GM21447 (cell line): ENCODE data around the gene OCA2.
"Not testable (repeated sequence)": the region's sequence is repeated elsewhere in the genome, so short reads cannot be mapped to it uniquely, and the experiment has no call there.

ENCODE experiments used
- ATAC-seq: cut with Tn5 transposase; IDR thresholded peaks from one replicate; pipeline ENCODE4 v1.9.1; 2021; ENCODE audit not compliant: unreplicated experiment

Gene OCA2

DNA sequence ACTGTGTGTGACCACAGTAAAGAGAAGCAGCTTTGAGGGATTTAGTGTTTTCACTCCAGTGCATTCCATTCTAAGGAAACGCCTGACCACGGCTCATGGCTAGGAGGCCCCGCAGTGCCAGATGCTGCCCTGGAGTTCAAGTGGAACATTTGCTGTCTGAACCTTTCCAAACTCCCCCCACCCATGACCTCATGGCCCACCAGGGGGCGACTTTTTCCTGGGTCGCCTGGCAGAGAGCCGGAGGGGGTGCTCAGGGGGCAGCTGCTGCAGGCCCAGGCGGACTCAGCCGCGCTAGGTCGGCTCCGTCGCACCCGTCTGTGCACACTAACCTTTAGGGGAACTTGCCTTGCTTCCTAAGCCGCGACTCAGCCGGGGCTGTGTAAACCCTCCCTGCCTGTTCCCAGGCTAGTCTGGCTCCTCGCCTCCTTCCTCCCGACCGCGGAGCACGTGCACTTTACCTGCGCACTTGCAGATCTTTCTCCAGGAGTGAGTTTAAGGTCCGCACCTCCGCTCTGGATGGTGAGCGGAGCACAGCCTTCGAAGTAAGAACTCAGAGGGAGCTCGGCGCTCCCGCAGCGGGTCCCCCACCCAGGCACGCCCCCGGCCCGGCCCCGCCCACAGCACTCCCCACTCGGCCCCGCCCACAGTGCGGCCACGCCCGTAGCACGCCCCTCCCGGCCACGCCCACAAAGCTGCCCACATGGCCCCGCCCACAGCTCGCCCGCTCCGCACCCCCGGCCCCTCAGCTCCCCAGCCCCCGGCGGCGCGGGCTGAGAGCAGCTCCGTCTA is at the start of gene OCA2:
Gene OCA2 (minus strand): TSS at position 550 of the 789 bp plus-strand sequence. CDS start 17,441 bp downstream, outside the sequence.
- no peak for ATAC-seq

DNA sequence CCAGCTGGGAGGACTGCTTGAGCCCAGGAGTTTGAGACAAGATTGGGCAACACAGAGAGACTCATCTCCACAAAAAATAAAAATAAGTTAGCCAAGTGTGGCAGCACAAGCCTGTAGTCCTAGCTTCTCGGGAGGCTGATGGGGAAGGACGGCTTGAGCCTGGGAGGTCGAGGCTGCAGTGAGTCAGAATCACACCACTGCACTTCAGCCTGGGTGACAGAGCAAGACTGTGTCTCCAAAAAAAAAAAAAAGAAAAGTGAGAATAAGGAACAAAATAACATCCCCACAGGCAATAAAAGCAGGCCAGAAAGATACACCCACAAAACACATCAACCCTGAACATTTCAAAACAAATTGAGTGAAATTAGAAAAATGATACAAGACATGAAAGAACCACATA is 48.7 kb upstream of the OCA2 start:
- no peak for ATAC-seq

DNA sequence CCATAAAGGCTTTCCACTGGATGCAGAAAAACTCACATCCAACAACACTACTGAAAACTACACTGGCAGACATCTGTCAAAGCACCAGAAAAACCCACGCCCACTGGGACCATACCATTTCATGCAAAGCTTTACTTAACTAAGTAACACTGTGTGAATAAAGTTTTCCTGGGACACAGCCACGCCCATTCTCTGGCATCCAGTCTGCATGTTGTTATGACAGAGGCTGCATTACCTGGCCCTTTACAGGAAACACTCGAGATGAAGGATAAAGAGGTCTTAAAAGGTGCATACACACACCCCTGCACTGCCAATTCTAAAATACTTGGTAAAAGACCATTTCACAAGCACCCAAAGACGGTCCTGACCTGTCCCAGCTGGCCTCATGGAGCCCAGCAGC is 46.3 kb upstream of the OCA2 start:
- not testable (repeated sequence) for ATAC-seq

DNA sequence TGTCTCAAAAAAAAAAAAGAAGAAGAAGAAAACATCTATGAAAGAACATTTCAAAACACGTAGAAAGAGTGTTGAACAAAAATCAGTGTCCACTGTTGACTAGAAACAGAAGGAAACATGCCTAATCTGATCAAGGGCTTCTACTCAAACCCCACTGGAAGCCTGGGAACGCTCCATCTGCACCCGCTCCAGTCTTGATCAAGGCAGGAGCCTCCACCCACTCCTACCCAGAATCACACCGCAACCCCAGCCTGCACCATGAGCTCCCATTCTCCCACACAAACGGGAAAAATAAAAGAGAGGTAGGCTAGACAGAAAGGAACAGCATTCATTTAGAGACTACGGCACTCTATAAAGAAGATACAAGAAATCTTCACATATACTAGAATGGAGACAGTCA is 40.9 kb upstream of the OCA2 start:
- no peak for ATAC-seq

DNA sequence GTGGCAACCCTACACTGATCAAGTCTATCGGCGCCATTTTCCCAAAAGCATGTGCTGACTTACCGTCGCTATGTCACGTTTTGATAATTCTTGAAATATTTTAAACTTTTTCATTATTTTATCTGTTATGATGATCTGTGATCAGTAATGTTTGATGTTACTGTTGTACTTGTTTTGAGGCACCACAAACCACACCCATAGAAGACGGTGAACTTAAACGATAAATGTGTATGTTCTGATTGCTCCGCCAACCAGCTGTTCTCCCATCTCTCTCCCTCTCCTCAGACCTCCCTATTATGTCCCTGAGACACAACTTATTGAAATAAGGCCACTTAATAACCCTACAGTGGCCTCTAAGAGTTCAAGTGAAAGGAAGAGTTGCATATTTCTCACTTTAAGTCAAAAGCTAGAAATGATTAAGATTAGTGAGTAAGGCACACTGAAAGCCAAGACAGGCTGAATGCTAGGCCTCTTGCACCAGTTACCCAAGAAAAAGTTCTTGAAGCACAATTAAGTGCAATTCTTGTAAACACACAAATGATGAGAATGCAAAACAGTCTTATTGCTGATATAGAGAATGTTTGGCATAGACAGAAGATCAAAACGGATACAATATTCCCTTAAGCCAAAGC is 38.4 kb upstream of the OCA2 start:
- not testable (repeated sequence) for ATAC-seq

DNA sequence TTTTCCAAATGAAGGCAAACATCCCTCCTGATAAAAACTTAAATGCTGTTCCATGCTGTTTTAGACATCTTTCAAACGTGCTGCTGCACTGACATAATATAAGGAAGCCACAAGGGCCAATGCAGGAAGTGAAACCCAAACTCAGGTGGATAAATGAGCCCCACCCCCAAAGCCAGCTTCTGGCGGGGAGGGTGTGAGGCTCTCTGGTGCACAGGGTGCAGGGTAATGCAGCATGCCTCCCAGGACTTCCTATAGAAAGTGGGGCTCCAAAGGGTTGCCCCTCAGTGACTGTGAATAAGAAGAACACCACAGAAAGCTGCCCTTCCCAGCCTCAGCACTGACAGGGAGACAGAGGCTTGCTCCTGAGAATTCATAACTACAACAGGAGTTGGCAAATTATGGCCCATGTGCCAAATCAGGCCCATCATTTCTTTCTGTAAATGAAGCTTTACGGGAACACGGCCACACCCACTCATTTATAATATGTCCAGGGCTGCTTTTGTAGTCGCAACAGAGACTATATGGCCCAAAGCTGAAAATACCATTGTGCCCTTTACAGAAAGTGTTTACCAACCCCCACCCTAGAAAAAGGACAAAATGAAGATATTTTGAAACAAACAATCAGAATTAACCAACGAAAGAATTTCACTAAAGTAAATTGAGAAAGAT is 37.3 kb upstream of the OCA2 start:
- ATAC-seq: peak; percentile 100

DNA sequence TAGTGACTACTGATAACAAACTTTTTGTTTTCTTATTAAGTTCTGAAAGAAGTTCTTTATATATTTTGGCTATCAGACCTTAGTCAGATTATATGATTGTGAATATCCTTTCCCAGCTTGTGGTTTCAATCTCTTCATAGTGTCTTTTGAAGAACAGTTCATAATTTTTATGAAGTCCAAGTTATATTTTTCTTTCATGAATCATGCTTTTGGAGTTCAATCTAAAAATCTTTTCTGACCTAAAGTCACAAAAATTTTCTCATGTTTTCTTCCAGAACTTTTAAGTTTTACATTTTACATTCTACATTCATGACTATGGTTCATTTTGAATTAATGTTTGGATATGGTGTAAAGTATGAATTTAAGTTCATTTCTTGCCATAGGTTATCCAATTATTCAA is 34.2 kb upstream of the OCA2 start:
- no peak for ATAC-seq

DNA sequence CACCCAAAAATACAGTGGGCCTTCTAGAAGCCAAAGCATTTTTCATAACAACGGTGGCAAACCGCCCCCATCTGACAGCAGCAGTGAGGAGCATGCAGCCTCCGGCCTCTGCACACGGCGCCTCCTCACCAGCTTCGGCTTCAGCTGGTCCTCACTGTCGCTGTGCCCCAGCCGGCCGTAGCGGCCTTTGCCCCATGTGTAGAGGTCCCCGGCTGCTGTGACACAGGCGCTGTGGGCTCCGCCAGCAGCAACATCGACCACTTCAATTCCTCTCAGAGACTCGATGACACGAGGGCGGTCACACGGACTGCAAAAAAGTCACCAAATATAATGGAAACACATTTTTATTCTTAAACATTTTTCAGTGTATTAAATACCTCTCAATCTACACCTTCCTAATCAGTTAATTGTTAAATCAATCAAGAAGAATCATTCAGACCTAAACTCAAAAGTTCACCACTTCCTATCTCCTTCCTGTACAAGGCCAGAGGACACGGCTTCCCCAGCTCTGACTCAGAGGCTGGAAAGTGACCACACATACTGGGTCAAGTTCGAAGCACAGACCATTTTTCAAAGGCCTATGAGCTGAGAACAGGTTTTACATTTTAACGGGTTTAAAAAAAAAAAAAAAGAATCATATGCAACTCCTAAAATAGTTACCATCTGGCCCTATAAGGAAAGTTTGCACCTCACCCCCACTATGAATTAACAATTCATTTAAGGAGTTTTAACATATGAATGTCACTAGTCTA is 33.6 kb upstream of the OCA2 start:
- no peak for ATAC-seq

DNA sequence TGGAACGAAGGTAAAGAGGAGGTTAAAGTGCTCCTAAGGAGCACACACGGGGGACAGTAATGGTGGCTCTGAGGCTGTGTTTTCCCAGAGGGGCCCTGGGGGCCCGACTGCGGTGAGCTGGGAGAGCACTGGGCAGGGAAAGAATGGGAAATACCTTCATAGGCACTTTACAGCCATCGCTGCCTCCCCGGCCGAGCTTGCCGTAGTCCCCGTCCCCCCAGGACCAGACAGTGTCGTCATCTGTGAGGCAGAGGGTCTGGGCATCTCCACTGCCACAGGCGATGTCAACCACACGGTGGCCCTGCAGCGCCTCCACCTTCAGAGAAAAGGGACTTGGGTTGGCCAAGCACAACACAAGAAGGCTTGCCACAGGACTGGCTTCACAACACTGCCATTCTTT is 32.8 kb upstream of the OCA2 start:
- ATAC-seq: no peak

DNA sequence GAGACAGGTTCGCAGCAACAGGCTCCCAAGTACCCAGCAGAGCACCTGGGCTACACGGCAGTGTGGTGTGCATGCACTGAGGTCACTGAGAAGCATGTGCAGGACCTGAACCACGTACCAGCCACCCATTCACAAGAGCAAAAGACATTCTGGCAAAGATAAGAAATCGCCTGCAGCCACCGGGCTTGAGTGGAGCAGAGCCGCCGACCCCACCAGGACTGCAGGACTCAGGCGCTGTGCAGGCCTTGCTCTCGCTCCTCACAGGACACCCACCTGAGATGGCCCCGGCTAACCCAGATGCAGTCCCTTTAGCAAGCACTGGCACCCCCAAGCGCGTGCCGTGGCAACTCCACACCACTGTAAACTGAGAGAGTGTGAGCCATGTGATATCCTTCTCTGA is 32.3 kb upstream of the OCA2 start:
- ATAC-seq: no peak

DNA sequence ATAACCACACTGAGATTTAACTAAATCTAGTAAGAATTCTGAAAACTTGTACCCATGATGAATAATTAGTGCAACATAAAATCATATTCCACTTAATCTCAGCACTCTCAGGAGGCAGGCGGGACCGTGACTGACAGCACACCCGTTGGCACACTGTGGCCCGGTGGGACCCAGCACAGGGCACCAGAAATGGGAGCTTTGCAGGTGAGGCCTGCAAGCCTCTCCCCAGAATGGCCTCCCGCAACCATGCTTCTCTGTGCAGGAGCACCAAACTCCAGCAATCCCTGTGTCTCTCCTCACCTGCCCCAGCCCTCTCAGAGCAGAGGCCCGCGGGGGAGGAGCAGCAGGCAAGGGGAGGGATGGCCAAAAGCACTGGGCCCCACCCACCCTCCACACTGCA is 31.5 kb upstream of the OCA2 start:
- no peak for ATAC-seq

DNA sequence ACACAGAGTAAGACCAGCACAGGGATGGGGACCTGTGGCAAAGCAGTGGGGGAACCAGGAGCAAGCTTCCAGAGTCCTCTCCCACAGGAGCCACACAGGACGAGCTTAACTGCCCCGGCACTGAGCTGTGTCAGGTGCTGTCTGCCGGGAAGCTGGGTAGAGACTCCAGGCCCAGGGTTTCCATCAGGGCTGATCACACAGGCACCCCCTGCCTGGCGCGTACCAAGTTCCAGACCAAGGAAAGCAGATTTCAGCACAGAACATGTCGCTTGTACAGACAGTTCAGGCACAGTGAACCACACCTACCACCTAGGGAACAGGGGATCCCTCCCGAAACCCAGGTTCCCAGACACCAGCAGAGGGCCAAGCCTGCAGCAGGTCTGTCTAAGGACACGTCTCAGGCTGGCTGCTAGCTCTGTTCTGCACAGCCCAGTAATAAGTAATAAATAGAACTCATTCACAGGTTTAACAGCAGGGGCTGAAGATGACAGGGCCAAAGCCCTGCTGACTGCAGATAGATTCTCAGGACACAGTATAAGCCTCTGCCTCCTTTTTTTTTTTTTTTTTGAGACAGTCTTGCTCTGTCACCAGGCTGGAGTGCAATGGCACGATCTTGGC is 30.2 kb upstream of the OCA2 start:
- no peak for ATAC-seq

DNA sequence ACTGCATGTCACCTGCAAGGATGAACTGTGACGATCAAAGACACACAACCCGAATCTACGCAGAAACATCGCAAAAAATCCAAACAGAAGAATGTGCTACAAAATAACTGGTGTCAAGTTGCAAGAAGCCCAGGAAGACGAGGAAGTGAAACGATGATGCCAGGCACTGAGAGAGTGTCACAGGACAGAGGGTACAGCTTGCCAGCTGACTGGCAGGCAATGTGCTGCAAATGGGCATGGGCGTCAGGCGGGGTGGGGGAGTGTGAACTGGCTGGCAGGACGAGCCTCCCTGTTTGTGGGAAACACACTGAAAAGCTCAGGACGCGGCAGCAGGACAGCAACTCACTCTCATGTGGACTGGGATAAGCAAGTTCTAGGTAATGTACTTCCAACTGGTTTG is 28.9 kb upstream of the OCA2 start:
- ATAC-seq: no peak

DNA sequence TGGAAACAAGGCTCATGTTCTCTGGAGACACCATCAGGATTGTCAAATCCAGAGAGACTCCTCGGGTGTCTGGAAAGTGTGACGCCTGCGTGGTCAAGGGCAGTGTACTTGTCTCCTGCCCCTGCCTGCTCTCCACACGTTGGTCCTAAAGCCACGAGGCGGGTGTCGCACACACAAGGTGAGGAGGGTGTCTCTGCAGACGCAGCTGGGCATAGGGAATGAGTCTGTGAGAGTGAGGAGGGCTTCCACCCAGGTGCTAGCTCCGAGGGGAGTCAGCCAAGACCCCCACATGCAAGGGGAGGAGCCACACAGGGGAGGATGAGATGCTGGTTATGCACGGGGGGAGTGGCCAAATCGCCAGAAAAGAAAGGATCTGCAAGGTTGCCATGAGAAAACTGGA is 27.9 kb upstream of the OCA2 start:
- ATAC-seq: no peak

DNA sequence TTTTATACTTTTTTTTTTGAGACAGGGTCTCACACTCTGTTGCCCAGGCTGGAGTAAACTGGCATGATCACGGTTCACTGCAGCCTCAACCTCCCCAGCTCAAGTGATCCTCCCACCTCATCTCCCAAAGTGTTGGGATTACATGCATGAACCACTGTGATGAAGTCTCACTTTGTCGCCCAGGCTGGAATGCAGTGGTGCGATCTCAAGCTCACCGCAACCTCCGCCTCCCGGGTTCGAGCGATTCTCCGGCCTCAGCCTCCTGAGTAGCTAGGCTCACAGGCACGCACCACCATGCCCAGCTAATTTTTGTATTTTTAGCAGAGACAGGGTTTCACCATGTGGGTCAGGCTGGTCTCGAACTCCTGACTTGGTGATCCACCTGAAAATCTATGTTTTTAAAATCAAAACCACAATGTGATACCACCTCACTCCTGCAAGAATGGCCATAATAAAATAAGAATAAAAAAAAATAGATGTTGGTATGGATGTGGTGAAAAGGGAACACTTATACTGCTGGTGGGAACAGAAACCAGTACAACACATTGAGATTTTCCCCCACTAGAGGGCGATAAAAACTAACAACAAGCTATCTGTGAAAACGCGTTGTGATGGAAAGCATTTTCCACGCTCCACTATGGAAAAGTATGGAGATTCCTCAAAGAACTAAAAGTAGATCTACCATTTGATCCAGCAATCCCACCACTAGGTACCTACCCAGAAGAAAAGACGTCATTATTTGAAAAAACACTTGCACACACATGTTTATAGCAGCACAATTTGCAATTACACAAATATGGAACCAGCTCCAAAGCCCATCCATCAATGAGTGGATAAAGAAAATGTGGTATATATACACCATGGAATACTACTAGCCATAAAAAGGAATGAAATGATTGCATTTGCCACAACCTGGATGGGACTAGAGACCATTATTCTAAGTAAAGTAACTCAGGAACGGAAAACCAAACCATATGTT is 26.8 kb upstream of the OCA2 start:
- no peak for ATAC-seq

DNA sequence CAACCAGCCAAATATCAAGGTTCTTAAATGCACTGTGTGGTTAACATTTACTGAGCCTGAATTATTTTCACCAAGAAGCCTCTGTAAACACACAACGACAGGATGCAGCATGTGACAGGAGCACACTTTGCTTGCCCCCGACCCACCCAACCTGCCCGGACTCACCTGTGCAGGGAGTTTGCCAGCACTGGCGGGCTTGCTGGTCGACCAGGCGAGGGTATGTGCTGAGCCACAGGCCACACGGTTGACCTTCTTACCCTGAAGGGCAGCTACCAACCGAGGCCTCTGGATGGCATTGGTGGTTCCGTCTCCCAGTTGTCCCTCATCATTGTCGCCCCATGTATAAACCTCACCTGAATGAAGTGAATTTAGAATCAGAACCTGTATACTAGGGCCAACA is 25.7 kb upstream of the OCA2 start:
- no peak for ATAC-seq

DNA sequence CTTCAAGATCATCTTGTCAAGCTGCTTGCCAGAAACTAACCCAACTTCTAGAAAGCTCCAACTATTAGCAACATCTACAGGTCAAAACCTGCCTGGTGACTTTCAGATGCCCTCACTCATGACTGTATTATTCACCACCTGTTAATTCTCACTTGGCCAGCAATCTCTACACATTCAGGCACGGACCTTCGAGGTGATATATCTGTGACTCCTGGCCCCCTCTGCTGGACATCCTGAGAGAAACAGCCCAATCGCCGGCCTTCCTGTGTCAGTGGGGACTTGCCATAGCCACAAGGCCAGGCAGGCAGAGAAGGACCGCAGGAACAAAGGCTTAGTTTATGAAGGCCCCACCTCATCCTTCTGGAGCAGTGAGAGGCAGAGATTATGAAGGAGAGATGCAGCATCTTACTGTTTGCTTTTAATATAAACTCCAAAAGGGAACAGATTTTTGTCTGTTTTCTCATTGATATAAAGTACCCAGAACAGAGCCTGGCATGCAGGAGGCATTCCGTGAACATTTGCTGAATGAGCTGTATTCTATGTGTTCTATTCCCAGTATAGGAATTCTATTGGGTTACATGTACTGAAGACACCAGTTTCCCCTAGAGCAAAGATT is 24.4 kb upstream of the OCA2 start:
- ATAC-seq: peak; percentile 64

DNA sequence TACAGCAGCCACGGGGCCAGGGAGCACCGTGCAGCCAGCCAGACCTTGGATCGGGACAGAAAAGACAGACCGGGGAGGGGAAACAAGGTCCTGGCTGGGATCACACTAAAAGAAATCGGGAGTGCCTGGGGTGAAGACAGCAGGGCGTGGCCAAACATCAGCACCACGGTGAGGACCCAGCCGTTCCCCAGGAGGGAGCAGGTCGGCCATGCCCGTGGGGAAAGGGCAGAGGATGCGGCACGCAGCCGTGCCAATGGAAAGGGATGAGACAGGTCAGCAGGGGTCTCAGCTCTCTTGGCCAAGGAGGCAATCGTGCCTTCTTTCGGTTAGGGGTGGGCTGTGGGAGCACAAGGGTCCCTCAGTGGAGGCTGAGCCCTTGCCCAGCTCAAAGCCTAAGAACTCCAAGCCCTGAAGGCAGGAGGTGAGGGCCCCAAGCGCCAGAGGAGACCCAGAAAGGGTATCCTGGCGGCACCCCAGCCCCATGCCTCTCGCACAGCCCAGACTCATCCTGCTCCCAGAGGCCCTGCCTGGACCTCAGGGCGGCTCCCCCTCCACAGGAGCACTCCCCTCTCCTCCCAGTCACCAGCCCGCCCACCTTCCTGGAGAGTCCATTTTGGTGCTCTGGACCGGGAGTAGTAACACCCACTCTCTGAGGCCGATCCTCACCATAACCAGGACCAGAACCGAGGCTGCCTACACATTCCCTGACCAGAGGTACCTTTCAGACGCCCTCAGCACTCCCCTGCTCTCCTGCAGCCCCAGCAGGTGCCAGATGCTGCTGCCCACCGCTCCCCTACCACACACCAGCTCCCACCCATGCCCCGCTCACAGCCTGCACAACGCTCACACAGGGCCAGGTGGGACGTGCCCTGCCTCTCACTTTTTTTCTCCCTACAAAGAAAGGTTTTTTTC is 23.2 kb upstream of the OCA2 start:
- ATAC-seq: no peak
